Measurements from ENCODE around the gene OR6K6. TPM values are rescaled to one million over a fixed set of nuclear protein-coding genes. Genes with fewer than 3 reads are reported as not detected.

Gene OR6K6
- total and polyA plus RNA-seq, 12 donors: not detected

DNA sequence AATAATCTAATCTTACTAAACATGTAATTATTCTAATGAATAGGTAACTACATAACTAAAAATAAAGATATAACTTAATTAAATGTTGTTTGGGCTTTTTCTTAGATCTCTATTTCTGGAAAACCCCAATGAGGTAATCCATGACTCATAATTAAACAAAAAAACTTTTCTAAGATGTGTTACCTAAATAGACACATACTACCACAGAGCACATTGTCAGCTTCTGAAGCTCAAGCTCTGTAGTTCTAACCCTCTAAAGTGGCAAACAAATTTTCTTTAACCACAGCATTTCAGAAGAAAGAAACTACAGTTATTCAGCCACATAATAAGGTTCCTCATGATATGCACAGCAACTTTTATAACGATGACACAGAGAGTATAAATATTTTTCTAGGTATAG is 38.2 kb upstream of the OR6K6 start:
- Histone ChIP-seq H3K27ac (no peak overlapping the region), H3K27me3 (no peaks in the 10 kb centered on the region), H3K36me3 (no peaks in the 10 kb centered on the region), H3K4me3 (no peak overlapping the region), H3K9me3 (no peaks in the 10 kb centered on the region), H3K4me1 (no peaks in the 10 kb centered on the region)
- ATAC-seq (no peak), DNase-seq (no peak)
- TF ChIP-seq, protein P1, sequence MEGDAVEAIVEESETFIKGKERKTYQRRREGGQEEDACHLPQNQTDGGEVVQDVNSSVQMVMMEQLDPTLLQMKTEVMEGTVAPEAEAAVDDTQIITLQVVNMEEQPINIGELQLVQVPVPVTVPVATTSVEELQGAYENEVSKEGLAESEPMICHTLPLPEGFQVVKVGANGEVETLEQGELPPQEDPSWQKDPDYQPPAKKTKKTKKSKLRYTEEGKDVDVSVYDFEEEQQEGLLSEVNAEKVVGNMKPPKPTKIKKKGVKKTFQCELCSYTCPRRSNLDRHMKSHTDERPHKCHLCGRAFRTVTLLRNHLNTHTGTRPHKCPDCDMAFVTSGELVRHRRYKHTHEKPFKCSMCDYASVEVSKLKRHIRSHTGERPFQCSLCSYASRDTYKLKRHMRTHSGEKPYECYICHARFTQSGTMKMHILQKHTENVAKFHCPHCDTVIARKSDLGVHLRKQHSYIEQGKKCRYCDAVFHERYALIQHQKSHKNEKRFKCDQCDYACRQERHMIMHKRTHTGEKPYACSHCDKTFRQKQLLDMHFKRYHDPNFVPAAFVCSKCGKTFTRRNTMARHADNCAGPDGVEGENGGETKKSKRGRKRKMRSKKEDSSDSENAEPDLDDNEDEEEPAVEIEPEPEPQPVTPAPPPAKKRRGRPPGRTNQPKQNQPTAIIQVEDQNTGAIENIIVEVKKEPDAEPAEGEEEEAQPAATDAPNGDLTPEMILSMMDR (IDR thresholded peaks at IDR 0.05): no peak
- intact Hi-C loops (cut with DNase I): no loop called here
- 89% methylated on average over 1 of the region's 1 CpG for WGBS, 2 donors

DNA sequence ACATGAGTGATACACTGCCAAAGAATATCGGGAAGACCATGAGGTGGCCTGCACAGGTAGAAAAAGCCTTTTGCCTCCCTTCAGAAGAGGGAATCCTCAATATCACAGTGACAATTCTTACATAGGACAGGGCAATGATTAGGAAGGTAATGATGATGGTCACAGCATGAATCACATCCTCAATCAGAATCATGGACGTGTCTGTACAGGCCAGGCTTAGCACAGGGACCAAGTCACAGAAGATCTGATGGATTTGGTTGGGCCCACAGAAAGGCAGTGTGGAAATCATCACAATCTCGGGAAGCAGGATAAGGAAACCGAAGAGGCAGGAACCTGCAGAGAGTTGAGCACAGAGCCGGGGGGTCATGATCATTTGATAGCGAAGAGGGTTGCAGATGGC is 37.2 kb upstream of the OR6K6 start:
- H3K4me1 ChIP-seq: no peaks in the 10 kb centered on the region
- no peak overlapping the region for H3K4me3 ChIP-seq
- no peak for DNase-seq
- WGBS, 2 donors: 80 to 84% methylated on average over 6 of the region's 6 CpGs
- intact Hi-C loops (cut with DNase I): no loop called here
- TF ChIP-seq, protein P1 (IDR thresholded peaks at IDR 0.05): no peak
- H3K36me3 ChIP-seq: no peaks in the 10 kb centered on the region
- no peak for ATAC-seq
- H3K9me3 ChIP-seq: no peaks in the 10 kb centered on the region
- H3K27me3 ChIP-seq: no peaks in the 10 kb centered on the region
- H3K27ac ChIP-seq: no peak overlapping the region

DNA sequence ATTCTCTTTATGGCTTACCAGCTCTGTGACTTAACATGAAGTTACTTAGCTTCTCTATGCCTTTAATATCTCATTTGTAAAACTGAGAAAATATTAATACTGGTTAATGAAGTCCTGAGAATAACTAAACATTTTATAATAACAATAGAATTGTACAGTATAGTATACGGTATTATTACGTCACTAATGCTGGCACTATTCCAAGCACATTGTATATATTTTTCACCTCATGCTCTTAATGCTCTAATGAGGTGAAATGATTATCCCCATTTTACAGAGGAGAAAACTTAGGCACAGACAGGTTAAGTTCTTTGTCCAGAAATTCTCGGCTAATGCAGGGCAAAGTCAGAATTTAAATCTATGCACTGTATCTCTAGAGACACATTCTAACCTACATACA is 34.9 kb upstream of the OR6K6 start:
- ATAC-seq (no peak), DNase-seq (no peak)
- no peaks in the 10 kb centered on the region for H3K9me3 ChIP-seq
- WGBS, 2 donors: 67 to 68% methylated on average over 3 of the region's 3 CpGs
- no peak overlapping the region for H3K4me3 ChIP-seq
- H3K4me1 ChIP-seq: no peaks in the 10 kb centered on the region
- TF ChIP-seq, protein P1 (IDR thresholded peaks at IDR 0.05): no peak
- H3K36me3 ChIP-seq: no peaks in the 10 kb centered on the region
- intact Hi-C loops (cut with DNase I): no loop called here
- H3K27me3 ChIP-seq: no peaks in the 10 kb centered on the region
- H3K27ac ChIP-seq: no peak overlapping the region

DNA sequence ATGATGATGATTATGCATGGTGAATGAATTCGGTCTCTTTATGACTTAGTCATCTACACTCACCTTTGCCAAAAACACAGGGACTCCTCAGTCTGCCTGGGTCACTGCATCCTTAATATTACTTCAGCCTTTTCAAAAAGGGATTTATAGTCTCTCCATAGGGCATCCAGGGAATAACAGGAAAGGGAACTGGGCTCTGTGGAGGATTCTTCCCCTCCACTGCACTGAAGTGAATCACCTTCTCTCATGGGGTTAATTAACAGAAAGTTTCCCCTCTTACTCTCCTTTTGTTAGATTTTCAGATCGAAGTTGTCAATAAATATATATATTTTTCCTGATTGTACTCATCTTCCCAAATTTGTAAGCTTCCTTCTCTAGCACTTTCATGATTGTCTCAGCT is 33.9 kb upstream of the OR6K6 start, which contains the start of gene OR6K3:
TSS of gene OR6K3 (minus strand) at position 101 of the 400 bp plus-strand sequence. CDS start 2,605 bp downstream, outside the sequence.
- no peak within 1 kb of the TSS for H3K4me3 ChIP-seq
- no peaks in the 10 kb centered on the region for H3K36me3 ChIP-seq
- 68 to 71% methylated on average over 2 of the region's 2 CpGs for WGBS, 2 donors
- no peak for ATAC-seq
- H3K27ac ChIP-seq: no peak within 1 kb of the TSS
- H3K27me3 ChIP-seq: no peaks in the 10 kb centered on the region
- DNase-seq: no peak
- no peaks in the 10 kb centered on the region for H3K4me1 ChIP-seq
- H3K9me3 ChIP-seq: no peaks in the 10 kb centered on the region
- TF ChIP-seq, protein P1 (IDR thresholded peaks at IDR 0.05): no peak
- intact Hi-C loops (cut with DNase I): no loop called here

Measured in heart right ventricle (tissue), 16 donors.